Stimulated activated CD4-positive, alpha-beta T cell treated with anti-CD3 and anti-CD28 coated beads, Interleukin-4, amount 100 ng/mL, for 4 hours (primary cell): ENCODE data around the gene ITGA2.

ENCODE experiments used
- DNase-seq, 2 experiments: peaks; one replicate each; pipeline ENCODE4 v3.0.0-alpha.2; 2020

Gene ITGA2

DNA sequence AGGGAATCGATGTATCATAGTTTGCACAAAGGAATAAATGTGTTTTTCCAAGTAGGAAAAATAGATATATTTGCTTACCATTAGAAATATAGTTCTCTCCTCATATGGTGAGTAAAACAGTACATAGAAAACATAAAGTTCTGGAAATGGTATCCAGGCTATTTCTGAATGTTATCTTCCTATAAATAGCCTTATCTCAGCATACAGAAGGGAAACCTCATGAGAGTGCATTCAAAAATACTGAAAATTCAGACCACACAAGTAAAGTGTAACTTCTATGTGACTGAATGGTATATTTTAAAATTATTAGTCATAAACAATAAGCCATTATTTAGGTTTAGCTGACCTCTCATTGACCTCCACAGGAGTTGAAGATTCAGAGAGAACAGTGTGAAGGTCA lies 76.9 kb downstream of the ITGA2 start:
- no peak for DNase-seq

DNA sequence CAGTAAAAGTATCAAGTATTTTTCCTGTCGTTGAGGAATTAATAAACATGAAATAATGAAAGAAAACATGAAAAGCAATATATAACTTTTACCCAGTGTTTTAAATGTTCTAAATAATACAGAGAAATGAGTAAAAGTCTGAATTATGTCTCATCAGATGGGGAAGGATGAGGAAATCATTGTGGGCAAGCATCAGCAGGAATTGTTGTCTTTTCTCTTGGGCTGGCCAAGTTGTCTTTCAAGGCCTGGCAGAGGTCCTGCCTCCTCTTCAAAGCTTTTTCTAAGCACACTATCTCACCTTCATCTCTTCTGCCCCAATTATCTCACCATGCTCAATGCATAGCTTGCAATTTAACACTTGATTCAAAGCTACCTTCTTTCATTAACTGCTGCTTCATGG lies 78.5 kb downstream of the ITGA2 start:
- DNase-seq = no peak

DNA sequence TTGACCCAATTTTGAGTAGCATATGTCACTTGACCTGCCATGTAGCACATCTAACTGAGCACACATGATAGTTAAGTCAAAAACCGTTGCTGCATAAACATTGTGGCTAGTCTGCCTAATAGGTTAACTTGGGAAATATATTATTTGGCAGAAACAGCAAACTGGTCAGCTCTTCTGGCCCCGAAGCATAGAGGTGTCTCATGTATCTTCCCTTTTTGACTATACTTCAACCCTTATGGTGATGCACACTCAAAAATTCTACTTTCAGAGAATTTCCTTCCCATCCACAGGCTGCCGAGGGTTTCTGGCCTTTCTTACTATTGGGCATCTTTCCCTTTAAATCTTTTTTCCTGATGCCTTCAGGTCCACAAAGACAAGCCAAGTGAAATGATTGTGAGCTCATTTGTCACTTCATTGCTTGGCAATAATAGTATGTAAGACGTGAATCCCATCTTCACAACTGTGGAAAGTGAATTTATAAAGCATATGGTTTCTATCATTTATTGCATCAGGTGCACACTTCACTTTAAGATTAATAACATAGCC lies 79.2 kb downstream of the ITGA2 start:
- DNase-seq = no peak

DNA sequence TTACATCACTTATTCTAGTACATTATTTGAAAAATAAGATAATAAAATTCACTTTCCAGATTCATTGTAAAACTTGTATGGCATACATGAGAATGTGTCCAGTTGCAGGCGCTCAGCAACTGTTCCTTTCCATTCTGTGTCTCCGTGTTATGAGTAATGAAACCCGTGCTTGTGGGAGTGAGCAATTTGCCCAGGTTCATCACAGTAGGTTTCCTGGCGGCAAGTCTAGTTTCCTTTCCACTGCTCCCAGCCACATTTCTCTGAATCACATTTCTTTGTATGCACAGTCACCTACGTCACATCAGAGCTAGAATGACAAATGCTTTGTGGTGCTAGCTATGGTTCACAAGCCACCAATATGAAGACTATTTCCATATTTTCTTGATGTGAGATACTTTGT lies 80.5 kb downstream of the ITGA2 start:
- DNase-seq = peak; percentile 24 to 63

DNA sequence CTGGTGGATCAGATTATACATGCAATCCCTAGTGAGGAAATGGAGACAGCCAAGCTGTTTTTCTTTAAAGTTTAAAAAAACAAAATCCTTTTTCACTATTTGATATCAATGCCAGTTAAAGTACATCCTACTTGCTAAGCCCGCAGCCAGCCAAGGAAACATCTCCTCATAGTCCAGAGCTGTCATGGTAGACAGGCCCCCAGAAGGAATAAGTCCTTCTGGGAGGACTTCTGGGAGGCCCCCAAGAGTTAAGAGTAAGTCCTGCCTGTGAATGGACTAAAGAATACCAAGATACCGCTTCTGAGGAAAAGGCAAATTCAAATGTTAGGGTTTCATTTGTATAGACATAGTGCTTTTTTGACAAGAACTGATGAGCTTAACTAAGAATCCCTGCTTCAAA lies 82.1 kb downstream of the ITGA2 start:
- DNase-seq = no peak

DNA sequence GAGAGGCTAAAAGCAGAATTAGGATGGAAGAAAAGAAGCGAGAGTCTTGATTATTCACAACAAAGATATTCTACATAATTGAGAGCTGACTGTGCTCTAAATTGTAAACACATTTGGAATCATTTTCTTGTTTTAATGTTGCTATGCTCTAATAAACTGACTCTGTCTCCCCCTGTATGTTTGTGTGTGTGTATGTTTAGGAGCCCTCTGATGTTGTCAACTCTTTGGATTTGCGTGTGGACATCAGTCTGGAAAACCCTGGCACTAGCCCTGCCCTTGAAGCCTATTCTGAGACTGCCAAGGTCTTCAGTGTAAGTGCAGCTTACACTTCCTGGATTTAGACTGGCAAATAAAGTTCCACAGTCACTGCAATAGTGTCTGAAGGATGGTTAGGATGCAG lies 82.6 kb downstream of the ITGA2 start:
- no peak for DNase-seq

DNA sequence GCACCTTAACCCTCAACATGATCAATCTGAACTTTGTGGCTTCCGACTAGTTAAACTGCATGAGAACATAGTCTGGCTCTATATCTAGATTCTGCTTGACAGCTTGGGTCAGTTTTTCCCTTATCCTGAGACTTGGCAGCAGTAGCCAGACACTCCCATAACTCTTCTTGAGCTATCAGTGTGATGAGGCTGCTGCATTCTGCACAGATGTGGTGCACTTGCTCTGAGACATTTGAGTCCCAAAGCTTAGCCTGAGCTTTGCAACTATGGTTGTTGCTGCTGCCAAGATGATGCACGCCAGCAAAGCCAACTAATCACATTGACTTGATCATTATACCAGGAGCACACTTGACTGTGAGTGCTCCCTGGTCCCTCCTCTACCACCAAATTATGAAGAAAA lies 84.2 kb downstream of the ITGA2 start:
- no peak for DNase-seq

DNA sequence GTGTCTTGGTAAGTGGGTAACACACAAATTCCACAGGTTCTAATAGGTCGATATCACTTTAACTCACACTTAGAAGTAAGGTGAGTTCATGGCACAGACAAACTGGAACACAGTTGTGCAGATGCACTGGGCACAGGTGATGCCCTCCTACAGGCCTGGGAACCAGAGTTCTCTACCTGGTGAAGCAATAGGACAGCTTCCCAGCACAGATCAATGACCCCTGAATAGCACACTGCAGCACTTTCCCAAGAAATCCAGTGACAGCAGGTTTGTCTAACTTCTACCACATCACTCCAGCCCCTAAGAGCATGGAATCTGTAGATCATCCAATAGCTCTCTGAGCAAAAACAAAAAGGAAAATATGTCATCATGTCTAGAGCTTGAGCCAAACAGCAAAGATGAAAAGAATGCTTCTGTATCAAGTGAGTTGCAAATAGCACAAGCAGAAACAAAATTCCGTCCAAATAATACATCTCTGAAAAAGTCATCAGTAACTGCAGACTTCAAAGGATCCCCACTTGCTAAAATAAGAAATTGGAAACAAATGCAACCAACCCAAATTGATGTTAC lies 86.9 kb downstream of the ITGA2 start:
- no peak for DNase-seq

DNA sequence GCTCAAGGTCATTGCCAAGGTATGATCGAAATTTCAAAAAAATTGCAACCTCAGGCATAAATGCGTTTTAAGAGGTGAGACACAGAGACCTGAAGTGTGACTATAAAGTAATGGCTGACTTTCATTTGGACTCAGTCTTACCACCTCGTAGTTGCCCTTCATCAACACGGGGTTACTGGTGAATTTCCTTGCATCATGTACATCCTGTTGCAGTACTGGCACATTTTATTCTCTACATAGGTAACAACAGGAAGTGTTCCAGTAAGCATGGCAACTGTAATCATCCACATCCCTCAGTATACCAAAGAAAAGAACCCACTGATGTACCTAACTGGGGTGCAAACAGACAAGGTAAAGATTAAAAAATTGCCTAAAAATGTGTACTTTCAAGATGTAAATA lies 91.1 kb downstream of the ITGA2 start:
- no peak for DNase-seq

DNA sequence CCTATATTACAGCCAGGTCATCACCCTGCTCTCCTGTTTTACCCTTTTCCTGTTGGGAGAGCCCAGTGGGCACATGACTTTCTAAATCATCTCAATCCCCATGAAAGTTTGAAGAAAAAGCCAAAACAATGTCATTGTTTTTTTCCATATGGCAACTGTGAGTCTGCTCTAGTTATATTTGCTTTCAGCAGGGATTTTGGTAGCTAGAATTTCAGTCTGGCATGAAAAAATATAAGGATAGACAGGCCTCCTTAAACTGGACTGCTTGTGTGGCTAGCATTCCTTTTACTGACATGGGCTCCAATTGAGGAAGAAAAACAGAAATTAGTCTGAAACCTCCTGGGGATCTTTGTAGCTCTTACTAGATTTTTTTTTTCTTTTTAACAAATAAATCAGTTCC lies 94.8 kb downstream of the ITGA2 start:
- DNase-seq = no peak

DNA sequence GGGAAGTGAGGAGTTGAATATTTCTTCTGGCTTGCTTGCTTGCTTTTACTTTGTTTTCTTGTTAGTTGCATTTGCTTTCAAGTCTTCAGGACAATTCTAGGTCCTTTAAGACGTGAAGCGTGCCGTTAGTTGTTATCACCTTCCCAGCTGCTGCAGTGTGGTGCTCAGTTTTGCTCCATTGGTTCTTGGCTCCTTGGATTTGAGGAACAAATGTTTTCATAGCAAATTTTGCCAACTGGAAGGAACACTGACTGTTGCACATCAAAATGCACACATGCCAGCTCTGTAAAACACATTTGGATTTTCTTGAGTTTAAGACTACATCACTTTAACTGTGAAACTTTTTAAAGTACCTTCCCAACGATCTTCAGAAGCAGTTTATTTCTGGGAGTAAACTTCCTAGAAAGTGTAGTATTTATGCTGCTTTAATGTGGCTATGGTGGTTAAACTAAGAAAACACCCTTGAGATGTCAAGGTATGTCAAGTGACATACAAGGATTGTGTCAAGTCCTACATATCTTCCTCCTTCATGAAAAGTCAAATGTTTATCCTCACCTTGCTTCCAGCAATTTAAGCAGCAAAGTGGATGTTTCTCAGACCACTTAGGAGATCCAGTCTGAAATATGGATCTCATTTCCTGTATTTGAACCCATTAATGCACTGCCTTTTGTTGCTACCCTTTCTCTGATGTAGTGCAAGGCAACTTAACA lies 95.5 kb downstream of the ITGA2 start:
- DNase-seq = no peak

DNA sequence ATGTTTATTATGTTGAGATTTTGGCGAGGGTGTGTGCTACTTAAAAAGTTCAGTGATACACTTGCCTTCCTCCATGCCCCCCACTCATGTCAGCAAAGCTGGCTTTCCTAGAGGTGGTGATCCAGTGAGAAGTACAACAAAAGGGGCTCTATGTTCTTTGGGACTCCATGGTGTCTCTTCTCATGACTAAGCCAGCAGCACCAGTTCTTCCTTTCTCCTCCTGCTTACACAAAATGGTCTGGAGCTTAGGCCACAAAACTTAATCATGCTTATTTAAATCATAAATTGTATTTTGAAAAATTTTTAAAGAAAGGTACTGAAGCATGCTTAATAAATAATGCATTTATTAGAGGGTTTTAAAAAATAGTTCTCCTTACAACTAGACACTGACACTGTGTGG lies 98.0 kb downstream of the ITGA2 start:
- no peak for DNase-seq

DNA sequence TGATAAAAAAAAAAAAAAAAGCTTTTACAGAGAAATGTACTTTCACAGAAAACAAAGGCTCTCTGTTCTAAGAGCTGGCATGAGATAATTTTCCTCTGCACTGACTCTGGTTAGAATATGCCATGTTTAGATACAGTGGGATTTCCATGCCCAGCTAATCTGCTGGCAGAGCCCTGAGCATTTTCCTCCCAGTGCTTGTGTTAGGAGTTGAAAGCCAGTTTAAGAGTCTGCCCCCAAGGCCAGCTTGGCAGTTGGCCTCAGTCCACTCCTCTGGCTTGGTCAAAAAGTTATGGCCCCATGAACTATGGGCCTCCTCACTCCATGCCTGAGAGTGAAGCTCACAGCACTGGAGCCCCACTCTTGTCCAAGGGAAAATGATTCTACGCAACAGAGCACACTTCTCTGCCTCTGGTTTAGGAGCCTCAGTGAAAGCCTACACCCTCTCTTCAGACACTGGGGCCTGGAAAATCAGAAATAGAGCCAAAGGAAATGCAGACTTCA lies 98.5 kb downstream of the ITGA2 start:
- DNase-seq = no peak

DNA sequence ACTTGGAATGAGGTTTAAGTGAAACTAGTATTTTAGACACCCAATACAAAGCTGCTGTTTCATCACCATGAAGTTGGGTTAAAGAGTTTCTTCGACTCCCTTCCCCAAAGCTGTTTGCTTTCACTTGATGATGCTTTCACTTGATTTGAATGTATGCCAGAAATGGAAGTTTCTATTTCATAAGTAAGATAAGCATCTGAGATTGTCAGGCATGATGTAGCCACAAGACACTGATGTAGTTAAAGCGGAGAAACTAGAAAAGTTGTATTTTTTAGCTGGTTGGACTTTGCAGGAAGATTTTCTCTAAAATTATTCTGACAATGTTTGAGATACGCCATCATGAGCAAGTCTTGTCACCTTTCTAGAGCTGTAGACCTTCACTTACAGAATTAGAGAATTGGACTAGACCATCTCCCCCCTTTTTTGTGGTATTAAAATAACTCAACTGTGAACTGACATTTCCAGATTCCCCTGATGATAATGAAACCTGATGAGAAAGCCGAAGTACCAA lies 100.4 kb downstream of the ITGA2 start:
- DNase-seq = no peak

DNA sequence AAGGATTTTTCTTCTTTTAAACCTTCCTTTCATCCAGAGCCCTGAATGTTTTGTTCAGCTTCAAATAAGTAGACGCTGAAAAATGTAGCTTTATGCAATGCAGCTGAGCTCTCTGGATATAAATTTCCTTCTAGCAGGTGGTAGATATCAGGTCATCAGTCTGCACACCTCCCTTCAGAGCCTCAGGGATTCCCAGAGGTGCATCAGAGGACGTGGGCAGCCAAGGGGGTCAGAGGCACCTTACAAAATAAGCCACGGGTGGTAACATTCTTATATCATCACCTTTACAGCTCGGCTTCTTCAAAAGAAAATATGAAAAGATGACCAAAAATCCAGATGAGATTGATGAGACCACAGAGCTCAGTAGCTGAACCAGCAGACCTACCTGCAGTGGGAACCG lies 101.1 kb downstream of the ITGA2 start:
- DNase-seq = no peak

DNA sequence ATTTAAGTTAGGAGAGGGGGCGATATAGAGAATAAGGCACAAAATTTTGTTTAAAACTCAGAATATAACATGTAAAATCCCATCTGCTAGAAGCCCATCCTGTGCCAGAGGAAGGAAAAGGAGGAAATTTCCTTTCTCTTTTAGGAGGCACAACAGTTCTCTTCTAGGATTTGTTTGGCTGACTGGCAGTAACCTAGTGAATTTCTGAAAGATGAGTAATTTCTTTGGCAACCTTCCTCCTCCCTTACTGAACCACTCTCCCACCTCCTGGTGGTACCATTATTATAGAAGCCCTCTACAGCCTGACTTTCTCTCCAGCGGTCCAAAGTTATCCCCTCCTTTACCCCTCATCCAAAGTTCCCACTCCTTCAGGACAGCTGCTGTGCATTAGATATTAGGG lies 102.1 kb downstream of the ITGA2 start:
- DNase-seq = no peak

DNA sequence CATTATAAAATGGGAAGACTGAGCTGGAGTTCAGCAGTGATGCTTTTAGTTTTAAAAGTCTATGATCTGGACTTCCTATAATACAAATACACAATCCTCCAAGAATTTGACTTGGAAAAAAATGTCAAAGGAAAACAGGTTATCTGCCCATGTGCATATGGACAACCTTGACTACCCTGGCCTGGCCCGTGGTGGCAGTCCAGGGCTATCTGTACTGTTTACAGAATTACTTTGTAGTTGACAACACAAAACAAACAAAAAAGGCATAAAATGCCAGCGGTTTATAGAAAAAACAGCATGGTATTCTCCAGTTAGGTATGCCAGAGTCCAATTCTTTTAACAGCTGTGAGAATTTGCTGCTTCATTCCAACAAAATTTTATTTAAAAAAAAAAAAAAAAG lies 103.1 kb downstream of the ITGA2 start:
- DNase-seq = no peak

DNA sequence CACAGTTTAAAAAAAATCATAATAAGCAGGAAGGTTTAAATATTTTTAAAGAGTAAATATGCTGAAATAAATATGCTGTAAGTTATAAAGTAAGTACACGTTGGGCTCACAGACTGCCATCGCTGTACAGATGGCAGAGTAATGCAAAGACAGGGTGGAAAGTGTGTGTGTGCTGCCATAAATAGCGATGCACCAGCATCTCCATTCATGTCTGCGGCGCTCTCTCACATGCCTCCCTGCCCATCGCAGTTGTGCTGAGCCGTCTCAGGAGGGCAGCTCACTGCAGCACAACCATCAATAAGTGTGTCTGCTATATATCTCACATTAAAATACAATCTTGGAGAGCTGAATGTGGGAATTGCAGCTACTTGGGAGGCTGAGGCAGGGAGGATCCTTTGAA lies 106.1 kb downstream of the ITGA2 start:
- no peak for DNase-seq

DNA sequence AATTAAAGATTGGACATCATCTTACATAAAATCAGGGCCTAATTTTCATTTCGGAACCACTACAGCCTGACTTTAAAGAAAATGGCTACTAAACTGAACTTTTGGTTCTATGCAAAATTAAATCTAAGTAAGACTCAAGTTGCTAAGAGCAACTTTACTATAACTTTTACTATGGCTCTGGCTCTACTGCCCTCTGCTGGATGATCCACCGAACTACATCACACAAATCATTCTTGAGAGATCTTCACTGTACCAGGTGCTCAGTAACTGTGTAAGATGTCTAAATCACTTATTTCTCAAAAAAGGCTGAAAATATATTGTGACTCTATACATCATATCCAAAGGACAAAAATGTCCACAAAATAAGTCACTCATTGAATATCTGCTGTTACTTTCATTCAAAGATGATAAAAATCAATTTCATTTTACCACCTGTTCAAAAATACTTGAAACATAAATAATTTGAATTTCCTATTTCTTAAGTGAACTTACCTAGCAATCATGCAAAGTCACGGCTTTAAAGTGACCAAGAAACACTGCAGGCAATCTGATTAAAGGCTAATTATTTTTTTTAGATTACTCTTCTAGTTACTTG lies 106.9 kb downstream of the ITGA2 start:
- DNase-seq = peak; percentile 51 to 55

DNA sequence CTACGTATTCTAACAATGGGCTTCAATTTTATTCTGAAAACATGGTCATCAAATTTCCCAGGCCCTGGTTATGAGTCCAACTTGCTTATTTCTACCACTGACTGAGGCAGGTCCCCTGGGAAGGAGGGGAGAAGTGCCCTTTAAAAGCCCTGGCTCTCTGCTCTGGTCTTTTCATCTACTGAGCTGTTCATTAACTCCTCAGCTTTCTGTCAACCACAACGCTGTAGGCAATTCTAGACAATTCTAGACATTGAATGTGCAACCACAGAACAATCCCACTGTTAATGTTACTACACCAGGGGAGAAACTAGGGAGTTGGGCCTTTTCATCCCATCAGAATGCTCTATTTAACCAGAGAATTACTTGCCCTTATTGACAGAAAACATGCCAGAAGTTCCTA lies 110.4 kb downstream of the ITGA2 start:
- no peak for DNase-seq

DNA sequence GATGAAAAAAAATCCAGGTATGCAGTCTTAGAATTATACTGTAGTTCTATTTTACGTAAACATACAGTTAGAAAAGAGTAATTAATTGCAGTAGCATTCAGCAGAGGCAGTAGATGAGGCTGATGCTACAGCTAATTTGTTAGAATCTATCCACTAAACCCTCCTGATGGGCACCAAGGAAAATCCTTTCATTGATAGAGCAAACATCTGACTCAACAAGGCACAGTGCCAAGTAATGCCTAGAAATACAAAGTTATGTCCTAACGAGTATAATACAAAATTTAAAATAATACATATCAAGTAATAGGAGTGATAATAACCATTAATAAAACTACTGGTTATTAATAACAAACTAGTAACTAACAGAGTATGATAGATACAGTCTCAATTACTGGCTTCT lies 111.5 kb downstream of the ITGA2 start:
- DNase-seq = no peak

DNA sequence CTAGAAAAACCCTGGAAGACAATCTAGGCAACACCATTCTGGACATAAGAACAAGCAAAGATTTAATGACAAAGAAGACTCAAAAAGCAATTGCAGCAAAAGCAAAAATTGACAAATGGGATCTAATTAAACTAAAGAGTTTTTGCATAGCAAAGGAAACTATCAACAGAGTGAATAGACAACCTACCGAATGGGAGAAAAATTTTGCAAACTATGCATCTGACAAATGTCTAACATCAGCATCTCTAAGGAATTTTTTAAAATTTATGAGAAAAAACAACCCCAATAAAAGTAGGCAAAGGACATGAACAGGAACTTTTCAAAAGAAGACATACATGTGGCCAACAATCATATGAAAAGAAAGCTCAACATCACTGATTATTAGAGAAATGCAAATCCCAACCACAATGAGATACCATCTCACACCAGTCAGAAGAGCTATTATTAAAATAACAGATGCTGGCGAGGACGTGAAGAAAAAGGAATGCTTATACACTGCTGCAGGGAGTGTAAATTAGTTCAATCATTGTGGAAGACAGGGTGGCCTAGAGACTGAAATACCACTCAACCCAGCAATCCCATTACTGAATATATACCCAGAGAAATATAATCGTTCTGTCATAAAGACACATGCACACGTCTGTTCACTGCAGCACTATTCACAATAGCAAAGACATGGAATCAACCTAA lies 116.6 kb downstream of the ITGA2 start:
- DNase-seq = no peak

DNA sequence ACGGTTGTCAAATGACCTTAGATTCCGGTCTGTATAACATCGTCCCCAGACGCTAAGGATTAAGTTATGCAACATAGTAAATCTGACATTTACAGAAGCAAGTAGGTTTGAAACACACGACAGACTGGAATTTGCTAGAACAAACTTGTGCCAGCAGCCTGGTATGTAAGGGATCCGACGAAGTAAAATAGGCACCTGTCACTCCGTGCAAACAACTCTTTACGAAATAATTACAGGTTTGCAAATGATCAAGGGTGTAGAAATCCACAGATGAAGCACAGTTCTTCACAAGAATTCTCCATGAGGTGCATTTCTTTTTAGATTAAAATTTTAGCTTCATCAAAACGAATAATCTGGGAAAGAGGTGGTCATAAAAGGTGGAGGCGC lies 119.9 kb downstream of the ITGA2 start:
- no peak for DNase-seq
